H1 (cell line): Measurements from ENCODE around the gene ZSCAN1. TPM values are rescaled to one million over a fixed set of nuclear protein-coding genes. Genes with fewer than 3 reads are reported as not detected.

ENCODE experiments used
- CTCF ChIA-PET: fragments of 300-600 bp; sonication (Branson Sonifier 250); formaldehyde crosslinking; loops from one replicate; lab custom pipeline; 2021; ENCODE audit not compliant: partially characterized antibody; lab: Charles Lee
- POLR2A ChIA-PET: fragments of 300-600 bp; sonication (Branson Sonifier 250); formaldehyde crosslinking; loops from one replicate; lab custom pipeline; 2021; ENCODE audit warnings: inconsistent platforms; ENCODE audit not compliant: partially characterized antibody; lab: Charles Lee
- DNase-seq, 2 experiments: peaks; one replicate each; pipeline versions ENCODE4 v3.0.0 to v3.0.0-alpha.2; 2010 to 2022; ENCODE audit warnings: low spot score in 2 of 2, low read depth in 1 of 2, mixed read lengths in 1 of 2
- FAIRE-seq: peaks from 2 replicates; lab custom pipeline; 2011; peaks lifted over from hg19 to GRCh38; lab: Jason Lieb, UNC
- H2AFZ ChIP-seq: 2 replicates; pipeline ENCODE4 v1.8.1; 2012; ENCODE audit warnings: low read length, inconsistent platforms
- H2AK5ac ChIP-seq: 2 replicates; pipeline ENCODE4 v1.6.1; 2013; ENCODE audit warnings: low read depth, low read length
- H2BK120ac ChIP-seq: replicated peaks from 2 replicates; pipeline ENCODE3; 2013; ENCODE audit warnings: low read depth, low read length, inconsistent platforms
- H2BK12ac ChIP-seq: 2 replicates; pipeline ENCODE4 v1.6.1; 2013; ENCODE audit warnings: low read depth, low read length
- H2BK15ac ChIP-seq: 2 replicates; pipeline ENCODE4 v1.6.1; 2013; ENCODE audit warnings: low read length
- H2BK20ac ChIP-seq: 2 replicates; pipeline ENCODE4 v1.6.1; 2013; ENCODE audit warnings: low read length
- H2BK5ac ChIP-seq: 2 replicates; pipeline ENCODE4 v1.6.1; 2013; ENCODE audit warnings: low read depth, low read length
- H3K14ac ChIP-seq: 2 replicates; pipeline ENCODE4 v1.6.1; 2013; ENCODE audit warnings: inconsistent platforms; ENCODE audit not compliant: insufficient read length
- H3K18ac ChIP-seq: 2 replicates; pipeline ENCODE4 v1.6.1; 2013; ENCODE audit warnings: low read length; ENCODE audit errors: extremely low read depth
- H3K23ac ChIP-seq: 2 replicates; pipeline ENCODE4 v1.6.1; 2013; ENCODE audit warnings: inconsistent platforms; ENCODE audit not compliant: insufficient read length
- H3K23me2 ChIP-seq: 2 replicates; pipeline ENCODE4 v1.6.1; 2013; ENCODE audit warnings: low read depth, low read length
- H3K27ac ChIP-seq: 2 replicates; pipeline ENCODE4 v1.6.1; 2011; ENCODE audit warnings: low read depth, low read length, inconsistent platforms
- H3K27me3 ChIP-seq, 4 experiments: replicated peaks in 1 of 4; 1 replicate in 1 of 4; 2 replicates in 3 of 4; pipeline versions ENCODE4 v1.6.1 to v1.8.1; 2011 to 2013; ENCODE audit warnings: low read length in 3 of 4, mild to moderate bottlenecking in 3 of 4, inconsistent platforms in 2 of 4, mixed read lengths in 2 of 4, moderate library complexity in 1 of 4; ENCODE audit not compliant: control insufficient read depth in 3 of 4, insufficient read depth in 3 of 4; ENCODE audit errors: extremely low read depth in 1 of 4
- H3K36me3 ChIP-seq, 4 experiments: 2 replicates each; pipeline versions ENCODE4 v1.6.1 to v1.8.1; 2011 to 2013; ENCODE audit warnings: mild to moderate bottlenecking in 4 of 4, low read length in 3 of 4, moderate library complexity in 2 of 4, control low read depth in 1 of 4, inconsistent platforms in 1 of 4; ENCODE audit not compliant: insufficient read depth in 4 of 4, control insufficient read depth in 2 of 4
- H3K4ac ChIP-seq: replicated peaks from 2 replicates; pipeline ENCODE3; 2013; ENCODE audit warnings: low read length, low read depth, mixed read lengths, inconsistent platforms; ENCODE audit not compliant: insufficient read length
- H3K4me1 ChIP-seq, 4 experiments: replicated peaks in 1 of 4; 1 replicate in 1 of 4; 2 replicates in 3 of 4; pipeline versions ENCODE4 v1.6.1 to v1.8.1; 2011 to 2013; ENCODE audit warnings: low read length in 3 of 4, inconsistent platforms in 2 of 4, mixed read lengths in 1 of 4; ENCODE audit not compliant: insufficient read depth in 4 of 4, control insufficient read depth in 3 of 4
- H3K4me2 ChIP-seq, 2 experiments: 2 replicates each; pipeline versions ENCODE4 v1.6.1 to v1.8.1; 2011 to 2013; ENCODE audit warnings: low read depth in 2 of 2, low read length in 2 of 2, control low read depth in 1 of 2, inconsistent platforms in 1 of 2, mild to moderate bottlenecking in 1 of 2; ENCODE audit not compliant: insufficient read depth in 1 of 2
- H3K4me3 ChIP-seq, 4 experiments: fragments of 200-600, 300-600 bp in 1 of 4; sonication (generic), shearing (Covaris generic), sonication (Bioruptor Twin) in 1 of 4; 2 replicates each; pipeline versions ENCODE4 v1.5.1 to v1.8.1; 2011 to 2016; ENCODE audit warnings: low read length in 4 of 4, low read depth in 3 of 4, control low read depth in 2 of 4, inconsistent platforms in 2 of 4, mild to moderate bottlenecking in 2 of 4, mixed read lengths in 1 of 4, moderate library complexity in 1 of 4; ENCODE audit not compliant: insufficient read depth in 2 of 4; ENCODE audit errors: extremely low read depth in 1 of 4
- H3K56ac ChIP-seq: replicated peaks from 2 replicates; pipeline ENCODE3; 2013; ENCODE audit warnings: low read depth, mild to moderate bottlenecking, mixed read lengths, low read length, inconsistent platforms; ENCODE audit not compliant: insufficient read length
- H3K79me1 ChIP-seq: 2 replicates; pipeline ENCODE4 v1.6.1; 2013; ENCODE audit warnings: low read depth, low read length, control low read depth
- H3K79me2 ChIP-seq, 2 experiments: 2 replicates each; pipeline versions ENCODE4 v1.6.1 to v1.8.1; 2012 to 2013; ENCODE audit warnings: low read length in 2 of 2, mild to moderate bottlenecking in 2 of 2, inconsistent platforms in 1 of 2; ENCODE audit not compliant: insufficient read depth in 2 of 2, control insufficient read depth in 1 of 2
- H3K9ac ChIP-seq, 4 experiments: replicated peaks in 1 of 4; 1 replicate in 1 of 4; 2 replicates in 3 of 4; pipeline versions ENCODE4 v1.6.1 to v1.8.1; 2011 to 2013; ENCODE audit warnings: low read depth in 3 of 4, low read length in 3 of 4, control low read depth in 2 of 4, mild to moderate bottlenecking in 2 of 4, moderate library complexity in 2 of 4, inconsistent platforms in 1 of 4; ENCODE audit errors: extremely low read depth in 1 of 4
- H3K9me3 ChIP-seq, 2 experiments: 2 replicates each; pipeline versions ENCODE4 v1.6.1 to v1.8.1; 2012 to 2013; ENCODE audit warnings: mild to moderate bottlenecking in 2 of 2, moderate library complexity in 2 of 2, control low read depth in 1 of 2, inconsistent platforms in 1 of 2, low read depth in 1 of 2, low read length in 1 of 2, mixed read lengths in 1 of 2; ENCODE audit not compliant: insufficient read depth in 2 of 2
- H4K20me1 ChIP-seq, 2 experiments: replicated peaks in 1 of 2; 2 replicates each; pipeline versions ENCODE3 to v1.8.1; 2011 to 2013; ENCODE audit warnings: inconsistent platforms in 2 of 2, low read length in 2 of 2, mild to moderate bottlenecking in 1 of 2; ENCODE audit not compliant: insufficient read depth in 2 of 2, control insufficient read depth in 1 of 2
- H4K5ac ChIP-seq: 2 replicates; pipeline ENCODE4 v1.6.1; 2013; ENCODE audit warnings: low read length, low read depth, mixed read lengths, inconsistent platforms; ENCODE audit not compliant: insufficient read length
- H4K8ac ChIP-seq: 2 replicates; pipeline ENCODE4 v1.8.0; 2013; ENCODE audit warnings: mild to moderate bottlenecking, moderate library complexity, low read length, inconsistent platforms; ENCODE audit not compliant: insufficient read depth; ENCODE audit errors: extremely low read depth
- H4K91ac ChIP-seq: replicated peaks from 2 replicates; pipeline ENCODE3; 2013; ENCODE audit warnings: low read length, mixed read lengths, inconsistent platforms; ENCODE audit not compliant: insufficient read length
- BCL11A ChIP-seq, 2 experiments: IDR thresholded peaks; one replicate each; pipeline ENCODE4 v1.6.1; 2011; ENCODE audit warnings: low read depth in 2 of 2, low read length in 2 of 2, mild to moderate bottlenecking in 2 of 2
- KDM4A ChIP-seq: IDR thresholded peaks from one replicate; pipeline ENCODE4 v1.7.1; 2012; ENCODE audit warnings: low read depth, mild to moderate bottlenecking, moderate library complexity, low read length, inconsistent platforms; ENCODE audit not compliant: severe bottlenecking
- MAFK ChIP-seq: IDR thresholded peaks from 2 replicates; pipeline ENCODE4 v1.6.1; 2012; ENCODE audit warnings: low read depth, mild to moderate bottlenecking, improper control_type of control experiment, low read length
- RAD21 ChIP-seq, 2 experiments: IDR thresholded peaks in 1 of 2; conservative IDR thresholded peaks in 1 of 2; 2 replicates each; pipeline ENCODE4 v1.6.1; 2011; ENCODE audit warnings: low read depth in 2 of 2, low read length in 2 of 2, improper control_type of control experiment in 1 of 2, inconsistent platforms in 1 of 2, mild to moderate bottlenecking in 1 of 2, moderate library complexity in 1 of 2
- RNF2 ChIP-seq: fragments of 200-900, 300-1000 bp; sonication (generic); IDR thresholded peaks from 2 replicates; pipeline ENCODE4 v1.7.1; 2016; ENCODE audit warnings: borderline replicate concordance, low read depth, mild to moderate bottlenecking, antibody characterized with exemption, low read length; ENCODE audit not compliant: poor library complexity, severe bottlenecking; ENCODE audit errors: missing control alignments
- YY1 ChIP-seq: IDR thresholded peaks from 2 replicates; pipeline ENCODE4 v1.6.1; 2011; ENCODE audit warnings: low read depth, mild to moderate bottlenecking, low read length
- WGBS, 2 experiments: shearing (Covaris generic) in 1 of 2; methylation state at CpG; one replicate each; pipeline versions ENCODE4 v1.1.6 to v1.1.7; 2013 to 2015; ENCODE audit warnings: low lambda C conversion rate in 2 of 2, mixed read lengths in 2 of 2, inconsistent platforms in 1 of 2, low coverage in 1 of 2, missing lambda C conversion rate in 1 of 2; ENCODE audit not compliant: insufficient replicate concordance in 2 of 2, insufficient coverage in 1 of 2, insufficient read length in 1 of 2; ENCODE audit errors: extremely low coverage in 1 of 2, missing lambda C conversion rate in 1 of 2; 5-methylcytosine and 5-hydroxymethylcytosine counted together
- polyA plus RNA-seq, 7 experiments: library from polyadenylated mRNA; depleted of rRNA in 3 of 7; stranded (reverse) in 5 of 7; unstranded in 2 of 7; fragments of >200 nt in 5 of 7; fragments of 200-250 nt in 2 of 7; gene quantifications; 1 replicate in 5 of 7; 2 replicates in 1 of 7; 4 replicates in 1 of 7; pipeline versions ENCODE4 v1.2.1 to v1.2.3, GENCODE V29; 2011 to 2013; ENCODE audit warnings: missing spikeins in 2 of 7, mixed read lengths in 2 of 7
- total RNA-seq: library from RNA; stranded (reverse); fragmentation: NEBNext Ultra II Directional; extraction: Animal tissue kit (Norgen Biotek cat#: 25700); gene quantifications from 2 replicates; pipeline ENCODE4 v1.2.1, GENCODE V29; 2021

The ZSCAN1 gene
- total and polyA plus RNA-seq, 2 of the 8 experiments (the other 6 are each of a cell fraction or from before 2014, with no cell fraction given), result 1.2 to 4.3 TPM

DNA sequence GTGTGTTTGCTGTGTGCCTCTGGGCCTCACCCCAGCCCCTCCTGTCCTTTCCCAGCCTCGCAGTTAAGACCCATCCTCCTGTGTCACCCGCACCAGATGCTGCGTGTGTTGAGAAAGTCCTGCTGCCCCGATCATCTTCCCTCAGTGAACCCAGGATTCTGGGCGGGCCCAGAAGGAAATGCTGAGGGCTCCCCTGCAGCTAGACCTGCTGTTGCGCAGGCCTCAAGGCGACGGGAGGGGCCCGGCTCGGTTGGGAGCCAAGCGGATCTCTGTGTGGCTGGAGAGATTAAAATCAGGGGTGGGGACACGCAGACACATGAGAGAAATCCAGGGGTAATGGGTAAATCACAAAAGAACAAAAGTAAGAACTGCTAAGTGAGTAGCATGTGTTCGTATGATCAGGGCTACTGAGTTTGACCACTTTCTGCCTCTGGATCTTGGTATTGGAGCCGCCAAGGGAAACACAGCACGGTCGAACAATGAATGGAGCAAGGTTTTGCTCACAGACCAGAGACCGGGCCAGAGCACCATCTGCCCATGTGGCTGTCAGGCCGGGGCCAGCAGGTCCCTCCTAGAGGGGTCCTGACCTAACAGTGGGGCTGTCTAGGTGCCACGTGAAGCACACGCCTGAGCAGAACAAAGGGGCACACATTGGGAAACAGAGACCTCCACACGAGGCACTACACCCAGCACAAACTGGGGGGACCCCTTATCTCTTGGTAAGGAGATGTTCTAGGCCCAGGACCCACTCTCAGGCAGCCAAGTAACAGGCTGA, 7.1 kb downstream of the ZSCAN1 start:
- Histone ChIP-seq H4K5ac (no peak overlapping the region), H3K23me2 (peaks cover 2% of the 10 kb centered on the region; the same call in 1 of the 2 replicates), H2BK120ac (no peak overlapping the region), H2BK20ac (no peak overlapping the region), H3K23ac (no peak overlapping the region), H3K56ac (no peak overlapping the region), H2BK5ac (no peak overlapping the region), H3K4ac (no peak overlapping the region), H3K36me3 (no peaks in the 10 kb centered on the region), H3K79me2 (no peaks in the 10 kb centered on the region), H4K91ac (no peak overlapping the region), H3K4me2 (no peak overlapping the region), H3K14ac (no peak overlapping the region), H3K27ac (no peak overlapping the region; the same call in 1 of the 2 replicates), H2BK15ac (no peak overlapping the region), H2BK12ac (no peak overlapping the region), H3K9me3 (peaks cover 6 to 17% of the 10 kb centered on the region in 2 experiments; a peak in 3 of 4 replicates), H4K8ac (no peak overlapping the region), H3K4me1 (peaks cover 0 to 20% (median 12%) of the 10 kb centered on the region in 4 experiments; a peak in 6 of 7 replicates), H3K79me1 (no peaks in the 10 kb centered on the region), H3K27me3 (peaks cover 0 to 8% (median 4%) of the 10 kb centered on the region in 4 experiments; a peak in 3 of 7 replicates), H3K4me3 (no peak overlapping the region), H3K18ac (no peak overlapping the region), H3K9ac (no peak overlapping the region), H4K20me1 (no peaks in the 10 kb centered on the region), H2AFZ (no peak overlapping the region), H2AK5ac (0 out of 2 replicates have a peak overlapping the region, but pooled peaks have one; percentile 13)
- FAIRE-seq (no peak), DNase-seq (no peak)
- TF ChIP-seq MAFK (no peak), RAD21 (IDR thresholded peaks at IDR 0.05 in 1 of 2, conservative IDR thresholded peaks at IDR 0.05 in 1 of 2; ENCODE audit: low read depth in 2 of 2, low read length in 2 of 2) (no peak), BCL11A (IDR thresholded peaks at IDR 0.05; ENCODE audit: low read depth in 2 of 2, low read length in 2 of 2) (no peak), YY1 (no peak), KDM4A (no peak), RNF2 (no peak)
- CTCF ChIA-PET, result interaction anchor here (0.8 kb wide), 1 partner anchor 18 kb away, joined by 3 read pairs; no protein-coding TSS in a partner anchor
- WGBS, 2 experiments, result 90% methylated on average over 21 of the region's 21 CpGs; no CpG with 5 or more reads in 1 of the 2 experiments
- POLR2A ChIA-PET, result interaction anchor here (0.8 to 4.3 kb wide), 3 partner anchors 17 to 33 kb away, joined by 3 to 40 read pairs (median 34); partner anchors contain the start of gene ZNF135
